GM19467 (cell line): ENCODE data around the gene RAP1GAP2.
"Not testable (repeated sequence)": the region's sequence is repeated elsewhere in the genome, so short reads cannot be mapped to it uniquely, and the experiment has no call there.

Experiments used
- ATAC-seq: cut with Tn5 transposase; IDR thresholded peaks from one replicate; pipeline ENCODE4 v1.9.1; 2021; ENCODE audit warnings: mild to moderate bottlenecking, moderate library complexity; ENCODE audit not compliant: unreplicated experiment

The RAP1GAP2 gene

DNA sequence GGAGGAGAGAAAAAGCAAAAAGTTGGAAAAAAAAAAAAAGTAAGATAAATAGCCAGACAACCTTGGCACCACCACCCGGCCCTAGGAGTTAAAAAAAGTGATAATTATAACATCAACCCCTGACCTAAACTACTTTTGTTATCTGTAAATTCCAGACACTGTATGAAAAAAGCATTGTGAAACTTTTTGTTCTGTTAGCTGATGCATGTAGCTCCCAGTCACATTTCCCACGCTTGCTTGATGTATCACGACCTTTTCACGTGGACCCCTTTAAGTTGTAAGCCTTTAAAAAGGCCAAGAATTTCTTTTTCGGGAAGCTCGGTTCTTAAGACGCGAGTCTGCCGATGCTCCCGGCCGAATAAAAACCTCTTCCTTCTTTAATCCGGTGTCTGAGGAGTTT, 10.9 kb upstream of the RAP1GAP2 start:
- not testable (repeated sequence) for ATAC-seq

DNA sequence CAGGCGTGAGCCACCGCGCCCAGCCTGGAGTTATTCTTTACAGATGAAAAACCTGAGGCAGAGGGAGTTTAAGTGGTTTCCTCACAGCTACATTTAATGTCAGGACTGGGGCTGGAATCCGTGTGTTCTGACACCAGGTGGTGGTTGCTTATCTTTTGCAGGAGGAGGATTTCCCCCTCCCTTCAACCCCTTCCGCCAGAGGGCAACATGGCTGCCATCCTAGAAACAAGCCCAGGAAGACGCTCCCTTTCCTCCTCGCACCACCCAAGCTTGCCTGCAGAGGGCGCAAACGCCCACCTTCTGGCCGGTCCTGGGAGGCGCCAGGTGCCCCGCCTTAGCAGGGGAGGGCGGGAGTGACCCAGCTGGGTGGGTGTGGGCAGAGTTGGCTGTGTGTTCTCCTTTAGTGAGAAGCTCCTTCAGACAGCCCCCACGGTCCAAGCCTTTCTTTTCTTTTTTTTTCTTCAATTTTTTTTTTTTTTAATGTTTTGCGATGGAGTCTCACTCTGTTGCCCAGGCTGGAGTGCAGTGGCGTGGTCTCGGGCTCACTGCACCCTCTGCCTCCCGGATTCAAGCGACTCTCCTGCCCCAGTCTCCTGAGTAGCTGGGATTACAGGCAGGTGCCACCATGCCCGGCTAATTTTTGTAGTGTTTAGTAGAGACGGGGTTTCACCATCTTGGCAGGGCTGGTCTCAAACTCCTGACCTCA, 9.9 kb upstream of the RAP1GAP2 start:
- ATAC-seq = no peak

DNA sequence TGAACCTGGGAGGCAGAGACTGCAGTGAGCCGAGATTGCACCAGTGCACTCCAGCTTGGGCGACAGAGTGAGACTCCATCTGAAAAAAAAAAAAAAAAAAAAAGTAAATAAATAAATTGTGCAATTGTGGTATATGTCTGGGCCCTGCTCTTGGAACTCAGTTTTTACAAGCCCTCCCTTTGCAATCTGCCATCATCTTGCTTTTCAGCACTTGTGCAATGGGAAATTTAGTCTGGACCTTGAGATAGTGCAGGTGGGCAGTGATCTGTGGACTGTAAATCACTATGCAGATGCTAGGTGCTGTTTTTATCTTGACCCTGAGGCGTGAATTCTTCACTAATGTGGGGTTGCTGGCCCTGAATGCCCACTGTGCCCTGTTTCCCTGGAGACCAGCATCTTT, 6.5 kb upstream of the RAP1GAP2 start:
- ATAC-seq = no peak

DNA sequence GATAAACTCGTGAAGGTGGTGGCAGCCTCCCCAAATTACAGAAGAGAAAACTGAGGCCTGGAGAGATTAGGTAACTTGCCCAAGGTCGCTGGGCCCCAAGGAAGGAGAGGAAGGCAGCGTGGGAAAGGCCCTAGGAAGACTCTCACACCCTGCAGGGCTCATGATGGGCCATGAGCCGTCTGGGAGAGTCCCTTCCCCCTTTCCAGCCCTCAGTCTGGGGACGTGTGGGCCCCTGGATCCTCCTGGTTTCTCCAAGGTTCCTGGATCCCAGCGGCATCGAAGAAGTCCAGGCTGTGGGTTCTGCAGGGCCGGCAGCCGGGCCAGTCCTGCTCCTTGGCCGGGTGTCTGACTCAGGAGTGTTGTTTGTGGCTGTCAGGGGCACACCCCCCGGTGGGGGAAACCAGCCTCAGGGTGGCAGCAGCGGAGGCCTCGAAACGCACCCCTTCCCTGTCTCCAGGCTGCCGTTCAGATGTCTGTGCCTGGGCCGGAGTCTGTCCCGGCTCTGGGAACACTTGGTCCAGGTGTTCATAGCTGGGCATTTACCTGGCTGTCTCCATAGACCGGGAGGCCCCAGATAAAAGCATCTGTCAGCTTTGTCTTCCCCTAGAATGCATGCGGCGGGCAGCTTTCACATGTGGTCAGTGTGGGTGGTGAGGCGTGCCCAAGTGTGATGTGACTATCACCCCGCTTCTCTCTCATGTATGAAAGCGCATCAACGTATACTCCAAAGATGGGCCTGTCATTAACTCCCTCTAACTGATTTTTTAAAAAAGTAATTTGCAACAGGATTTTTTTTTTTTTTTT, 3.7 kb upstream of the RAP1GAP2 start:
- ATAC-seq = no peak

DNA sequence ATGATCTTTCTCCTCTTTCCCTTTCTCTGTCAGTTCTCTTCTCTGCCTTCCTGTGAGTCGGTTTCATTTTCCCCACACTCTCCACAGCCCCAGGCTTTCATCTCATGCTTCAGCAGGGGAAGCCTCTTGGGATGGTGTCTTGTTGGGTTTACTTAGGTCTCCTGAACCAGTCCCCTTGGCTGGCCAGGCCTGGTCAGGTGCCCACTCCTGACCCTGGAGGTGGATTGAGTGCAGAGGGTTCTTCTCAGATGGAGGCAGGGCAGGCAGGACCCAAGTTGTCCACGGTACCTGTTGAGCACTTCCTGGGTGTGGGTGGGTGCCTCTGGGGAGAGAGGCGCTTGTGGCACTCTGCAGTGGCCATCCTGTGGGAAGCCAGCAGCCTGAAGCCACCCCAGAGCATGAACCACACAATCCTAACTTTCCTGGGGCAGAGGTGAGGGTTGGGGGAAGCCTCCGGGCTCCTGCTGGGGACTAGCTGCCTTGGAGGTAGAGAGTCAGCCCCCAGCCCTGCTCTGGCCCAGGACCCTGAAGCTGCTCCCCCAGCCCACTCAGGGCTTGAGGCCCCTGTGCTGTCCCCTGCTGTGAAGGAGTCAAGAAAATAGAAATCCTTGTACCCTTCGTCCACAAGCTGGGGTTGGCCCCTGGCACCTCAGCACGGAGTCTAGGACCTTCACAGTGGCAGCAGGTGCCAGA, 2.0 kb upstream of the RAP1GAP2 start:
- ATAC-seq = no peak

DNA sequence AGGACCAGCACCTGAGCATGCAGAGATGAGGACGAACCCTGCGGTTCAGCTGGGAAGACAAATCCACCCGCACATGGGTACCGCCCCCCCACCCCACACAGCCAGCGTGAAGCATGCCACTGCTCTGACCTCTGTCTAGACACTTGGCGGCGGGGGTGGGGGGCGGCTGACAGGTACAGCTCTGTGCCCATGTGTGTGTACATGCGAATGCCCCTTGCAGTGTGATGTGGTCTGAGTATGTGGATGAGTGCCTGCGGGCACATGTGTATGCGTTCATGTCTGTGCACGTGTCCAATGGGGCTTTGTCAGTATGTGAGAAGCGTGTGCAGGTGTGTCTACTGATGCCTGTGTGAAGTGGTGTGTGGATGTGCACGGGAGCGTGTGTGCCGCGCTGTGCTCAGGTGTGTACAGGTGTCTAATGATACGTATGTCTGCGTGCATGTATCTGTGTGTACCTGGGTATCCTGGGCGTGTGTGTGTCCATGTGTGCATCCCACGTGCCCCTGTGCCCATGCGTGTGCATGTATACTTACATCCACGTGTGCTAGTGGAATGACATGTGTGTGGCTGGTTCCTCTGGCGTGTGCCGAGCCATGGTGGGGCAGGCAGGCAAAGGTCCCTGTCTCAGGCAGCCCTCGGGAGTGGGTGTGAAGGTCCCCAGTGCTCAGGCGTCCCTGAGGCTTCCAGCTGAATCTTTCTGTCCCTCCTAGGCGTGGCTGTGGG, 636 bp upstream of the RAP1GAP2 start:
- no peak for ATAC-seq

DNA sequence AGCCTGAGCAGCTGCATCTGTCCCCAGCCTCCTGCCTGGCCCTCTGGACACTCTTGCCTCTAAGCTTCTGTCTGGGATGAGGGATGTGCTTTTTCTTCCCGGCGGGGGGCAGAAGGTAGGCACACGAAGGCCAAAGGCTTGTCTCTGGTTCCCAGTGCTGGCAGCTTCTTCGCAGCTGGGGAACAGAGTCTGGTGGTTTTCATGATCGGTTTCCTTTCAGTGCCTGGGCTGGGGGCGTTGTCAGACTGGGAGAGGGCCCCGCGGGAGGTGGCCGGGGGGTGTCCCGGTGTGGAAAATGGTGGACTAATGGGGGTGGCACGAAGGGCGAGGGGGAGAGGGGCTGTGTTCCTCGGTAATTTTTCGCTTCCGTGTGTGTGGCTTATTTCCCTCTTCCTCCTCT, 988 bp downstream of the RAP1GAP2 start:
- no peak for ATAC-seq

DNA sequence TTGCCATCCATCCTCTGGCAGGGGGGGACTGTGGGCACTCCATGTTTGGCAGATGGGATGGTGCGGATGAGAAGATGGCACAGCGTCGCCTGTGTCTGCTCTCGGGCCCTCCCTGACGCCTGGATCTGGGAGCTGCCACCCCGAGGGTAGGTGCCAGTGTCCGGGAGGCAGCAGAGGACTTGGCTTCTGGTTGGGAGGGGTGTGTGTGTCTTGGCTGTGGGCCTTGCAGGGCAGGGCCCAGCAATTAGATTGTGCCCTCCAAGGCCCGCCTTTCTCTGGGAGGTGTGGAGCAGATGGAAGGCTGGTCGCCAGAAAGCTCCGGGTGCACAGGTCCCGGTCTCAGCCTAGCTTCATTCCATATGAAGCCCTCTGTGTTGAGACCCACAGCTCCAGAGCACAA, 1.4 kb downstream of the RAP1GAP2 start:
- ATAC-seq = no peak

DNA sequence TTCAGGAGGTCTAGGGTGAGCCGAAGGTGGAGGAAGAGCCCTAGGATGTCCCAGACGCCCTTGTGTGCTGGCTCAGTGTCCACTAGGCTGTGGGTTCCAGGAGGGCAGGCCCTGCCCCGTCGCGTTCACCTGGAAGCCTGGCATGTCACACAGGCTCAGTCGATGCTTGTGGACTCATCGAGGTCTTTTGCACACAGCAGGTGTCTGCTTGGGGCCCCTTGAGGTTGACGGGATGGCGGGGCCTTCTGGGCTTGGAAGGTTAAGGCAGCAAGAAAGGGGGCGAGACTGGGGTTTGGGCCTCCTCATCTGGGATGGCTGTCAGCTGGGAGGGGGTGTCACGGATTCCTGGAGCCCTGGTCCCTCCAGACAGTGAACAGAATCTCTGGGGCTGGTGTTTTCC, 1.9 kb downstream of the RAP1GAP2 start:
- no peak for ATAC-seq

DNA sequence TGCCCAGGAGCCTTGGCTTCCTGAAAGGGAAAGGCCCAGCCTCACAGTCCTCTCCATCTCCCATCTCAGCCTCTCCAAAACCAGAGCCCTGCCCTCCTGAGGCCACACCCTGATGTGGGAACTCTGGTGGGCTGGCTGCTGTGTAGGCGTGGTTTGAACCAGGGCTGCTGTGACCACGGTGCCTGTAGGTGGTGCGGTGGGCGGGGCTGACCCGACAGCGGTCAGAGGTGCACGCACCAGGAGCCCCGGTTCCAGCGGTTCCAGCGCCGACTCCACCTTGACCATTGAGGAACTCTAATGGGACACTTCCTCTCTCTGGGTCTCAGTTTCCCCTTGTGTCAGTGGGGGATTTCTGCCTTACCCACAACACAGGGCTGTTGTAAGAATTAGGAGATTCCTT, 2.4 kb downstream of the RAP1GAP2 start:
- no peak for ATAC-seq

DNA sequence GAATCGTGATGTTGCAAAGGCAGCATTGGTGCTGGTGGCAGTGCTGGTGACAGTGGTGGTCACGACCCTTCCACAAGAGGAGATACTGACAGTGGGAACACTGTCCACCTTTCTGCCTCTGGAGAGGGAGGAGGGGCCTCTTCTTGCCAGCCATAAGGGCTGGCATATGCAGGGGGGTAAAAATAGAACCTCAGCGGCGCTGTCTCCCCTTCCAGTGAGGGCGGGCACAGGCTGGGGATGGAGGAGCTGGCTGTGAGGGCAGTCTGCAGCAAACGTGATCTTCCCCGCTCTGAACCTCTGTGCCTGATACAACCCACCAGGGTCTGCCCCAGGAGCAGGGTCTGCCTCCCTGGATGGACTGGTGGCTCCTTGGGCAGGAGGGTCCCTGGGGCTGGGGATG, 3.4 kb downstream of the RAP1GAP2 start:
- no peak for ATAC-seq

DNA sequence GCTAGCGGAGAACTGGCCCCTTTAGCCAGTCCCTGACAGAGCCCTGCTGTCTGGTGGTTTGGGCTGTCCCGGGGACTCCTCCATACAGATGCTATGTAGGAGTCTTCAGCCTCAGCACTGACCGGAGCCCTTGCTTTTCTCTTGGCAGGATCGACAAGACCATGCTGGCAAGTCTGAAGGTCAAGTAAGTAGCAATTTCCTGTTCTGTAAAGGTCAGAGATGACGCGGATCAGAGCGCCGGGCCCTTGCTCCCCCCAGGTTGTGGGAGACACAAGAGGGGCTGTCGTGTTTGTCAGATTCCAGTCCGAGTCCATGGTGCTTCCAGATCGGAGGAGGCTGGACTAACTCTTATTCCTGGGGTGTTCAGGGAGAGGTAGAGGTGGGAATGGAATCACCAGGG, 4.1 kb downstream of the RAP1GAP2 start:
- ATAC-seq = no peak

DNA sequence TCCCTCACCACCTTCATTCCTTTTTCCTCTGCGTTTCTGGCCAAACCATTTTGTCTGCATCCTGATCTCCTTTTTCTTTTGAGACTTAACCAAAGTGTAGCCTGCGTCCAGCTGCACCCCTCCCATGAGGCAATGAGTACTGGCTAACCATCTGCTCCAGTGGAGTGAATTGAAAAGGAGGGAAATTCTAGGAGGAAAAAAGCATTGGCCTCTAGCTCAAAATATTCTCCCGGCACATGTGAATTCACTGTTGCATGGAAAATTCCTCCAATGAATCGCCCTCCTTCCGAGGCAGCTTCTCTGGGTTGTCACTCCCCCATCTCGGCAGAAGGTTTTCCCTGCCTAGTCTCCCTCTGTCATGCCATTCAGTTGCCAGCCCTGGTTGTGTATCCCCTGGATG, 5.6 kb downstream of the RAP1GAP2 start:
- ATAC-seq = no peak

DNA sequence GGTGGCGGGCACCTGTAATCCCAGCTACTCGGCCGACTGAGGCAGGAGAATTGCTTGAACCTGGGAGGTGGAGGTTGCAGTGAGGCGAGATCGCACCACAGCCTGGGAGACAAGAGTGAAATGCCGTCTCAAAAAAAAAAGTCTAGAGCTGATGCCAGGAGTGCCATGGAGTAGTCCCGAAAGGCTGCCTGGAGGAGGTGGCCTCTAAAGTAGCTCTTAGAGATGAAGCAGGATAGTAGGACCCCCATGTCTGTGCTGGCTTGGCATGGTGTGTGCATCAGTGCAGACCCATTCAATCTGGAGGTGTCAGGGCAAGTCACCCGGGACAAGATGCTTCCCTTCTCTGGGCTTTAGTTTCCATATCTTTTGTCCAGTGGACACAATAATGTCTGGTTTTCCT, 6.3 kb downstream of the RAP1GAP2 start:
- ATAC-seq = no peak

DNA sequence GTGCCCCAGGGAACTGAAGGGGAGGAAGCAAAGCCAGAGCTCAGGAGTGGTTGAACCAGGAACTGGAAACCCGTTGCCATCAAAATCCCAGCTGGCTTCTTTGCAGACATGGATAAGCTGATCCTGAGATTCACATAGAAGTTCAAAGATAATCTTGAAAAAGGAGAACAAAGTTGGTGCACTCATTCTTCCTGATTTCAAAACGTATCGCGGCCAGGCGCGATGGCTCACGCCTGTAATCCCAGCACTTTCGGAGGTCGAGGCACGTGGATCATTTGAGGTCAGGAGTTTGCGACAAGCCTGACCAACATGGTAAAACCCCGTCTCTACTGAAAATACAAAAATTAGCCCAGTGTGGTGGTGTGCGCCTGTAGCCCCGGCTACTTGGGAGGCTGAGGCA, 7.1 kb downstream of the RAP1GAP2 start:
- ATAC-seq = no peak

DNA sequence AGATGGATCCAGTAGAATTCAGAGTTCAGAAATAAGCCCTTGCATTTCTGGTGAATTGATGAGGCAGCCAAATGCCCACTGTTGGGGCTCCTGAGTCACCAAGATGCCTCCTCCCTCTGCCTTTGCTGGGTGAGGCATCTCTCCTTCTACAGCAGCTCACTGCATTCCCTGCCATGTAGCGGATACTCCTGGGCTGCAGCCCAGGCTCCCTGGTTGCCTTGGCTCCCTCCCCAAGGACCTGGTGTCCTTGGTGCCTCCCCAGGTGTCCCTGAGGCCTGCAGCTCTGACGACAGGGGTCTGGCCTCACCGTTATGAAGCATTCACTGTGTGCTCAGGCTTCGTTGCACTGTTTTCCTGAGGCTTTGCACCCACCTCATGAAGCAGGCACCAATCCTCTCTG, 7.7 kb downstream of the RAP1GAP2 start:
- no peak for ATAC-seq

DNA sequence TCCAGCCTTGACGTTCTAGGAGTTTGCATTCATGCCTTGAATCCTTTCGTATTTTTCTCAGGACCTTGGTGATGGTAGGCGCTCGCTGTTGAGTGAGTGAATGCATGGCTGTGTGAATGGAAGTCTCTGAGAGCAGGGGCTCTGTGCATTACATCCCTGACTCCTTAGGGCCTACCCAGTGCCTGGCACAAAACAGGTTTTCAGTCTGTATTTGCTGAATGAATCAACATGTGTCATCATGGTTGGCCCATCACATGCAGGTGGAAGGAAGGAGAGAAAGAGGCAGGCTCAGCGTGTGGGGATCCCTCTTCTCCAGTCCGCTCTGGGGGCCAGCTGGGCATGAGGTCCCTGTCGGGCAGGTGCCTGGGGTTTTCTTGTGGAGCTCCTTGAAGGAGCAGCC, 8.7 kb downstream of the RAP1GAP2 start:
- ATAC-seq = no peak

DNA sequence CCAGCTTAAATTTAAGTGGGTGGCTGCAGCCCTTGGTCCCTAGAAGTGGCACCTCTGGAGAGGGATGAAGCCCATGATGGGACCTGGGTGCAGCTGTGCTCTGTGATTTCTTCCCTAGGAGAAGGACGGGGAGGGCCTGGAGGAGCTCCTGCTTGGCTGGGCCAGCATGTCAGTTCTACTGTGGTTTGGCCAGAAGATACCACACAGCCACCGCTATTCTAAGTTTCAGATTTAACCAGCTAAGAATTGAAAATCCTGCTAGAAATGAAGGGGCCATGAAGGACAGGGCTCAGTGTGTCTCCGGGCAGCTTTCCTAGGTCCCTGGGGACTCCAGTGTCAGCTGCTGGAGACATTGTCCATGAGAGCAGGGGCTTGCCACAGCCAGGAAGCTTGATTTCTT, 9.7 kb downstream of the RAP1GAP2 start:
- no peak for ATAC-seq

DNA sequence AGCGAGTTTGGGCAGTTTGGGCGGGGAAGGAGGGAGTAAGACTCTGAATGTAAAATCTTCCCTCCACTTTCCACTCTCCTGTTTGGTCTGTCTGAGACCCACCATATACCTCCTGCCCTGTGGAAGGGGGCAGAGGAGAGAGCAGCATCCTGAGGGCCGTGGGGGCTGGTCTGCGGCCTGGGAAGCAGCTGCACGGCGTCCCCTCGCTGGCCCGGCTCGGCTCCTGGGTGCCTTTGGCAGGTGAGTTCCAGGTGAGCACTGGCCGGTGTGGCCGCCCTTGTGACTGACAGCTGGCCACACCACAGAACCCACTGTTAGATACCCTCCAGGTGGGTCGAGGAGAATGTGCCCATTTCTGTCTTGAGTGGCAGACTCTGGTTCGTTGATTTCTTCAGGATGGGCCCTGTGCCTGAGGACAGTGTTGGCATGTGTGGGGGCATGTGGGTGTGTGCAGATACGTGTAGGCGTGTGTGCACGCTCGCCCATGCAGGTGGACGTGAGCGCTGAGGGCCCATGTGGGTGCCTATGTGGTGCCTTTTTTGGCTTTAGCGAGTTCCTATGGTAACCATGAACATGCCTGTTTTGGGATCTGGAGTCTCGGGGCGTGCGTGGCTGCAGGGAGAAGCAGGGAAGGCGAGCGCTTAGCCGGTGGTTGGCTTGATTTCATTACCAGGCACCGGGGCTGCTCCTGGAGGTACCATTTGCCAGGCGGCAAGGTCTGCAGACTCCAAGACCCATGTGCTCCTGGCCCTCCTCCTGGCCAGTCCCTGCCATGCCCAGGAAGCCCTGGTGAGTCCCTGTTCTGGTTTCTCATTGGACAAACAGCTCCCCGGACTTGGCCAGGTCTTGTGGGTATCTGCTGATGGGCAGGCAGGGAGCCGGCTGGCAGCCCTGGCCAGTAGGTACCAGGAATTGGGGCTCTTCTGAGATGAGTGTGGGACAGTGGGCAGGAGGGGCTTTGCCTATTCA, 12.4 kb downstream of the RAP1GAP2 start:
- ATAC-seq = no peak

DNA sequence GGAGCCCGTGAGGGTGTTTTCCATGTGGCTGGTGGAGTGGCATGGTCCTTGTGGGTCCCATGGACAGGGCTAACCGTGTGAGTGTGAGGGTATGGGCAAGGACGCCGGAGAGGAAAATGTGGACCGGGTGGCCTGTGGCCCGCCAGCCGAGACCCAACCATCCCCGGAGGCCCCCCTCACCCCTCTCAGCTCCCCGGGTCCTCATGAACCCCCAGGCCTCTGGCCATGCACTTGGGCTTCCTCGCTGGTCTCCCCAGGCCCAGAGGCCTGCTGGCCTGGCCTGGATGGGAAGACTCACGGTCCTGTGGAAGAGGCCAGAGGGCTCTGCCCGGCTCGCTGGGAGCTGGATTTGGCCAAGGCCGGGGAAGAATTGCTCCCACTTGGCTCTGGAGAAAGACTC, 13.1 kb downstream of the RAP1GAP2 start:
- ATAC-seq = no peak
